CD14-positive monocyte (primary cell): Measurements from ENCODE around the gene HORMAD2. TPM values are rescaled to one million over a fixed set of nuclear protein-coding genes. Genes with fewer than 3 reads are reported as not detected.

Source experiments
- DNase-seq, 3 donors: peaks; one replicate each; pipeline ENCODE4 v3.0.0-alpha.2; 2011 to 2022
- H2AFZ ChIP-seq: 2 replicates; pipeline ENCODE4 v1.6.0; 2012; ENCODE audit warnings: mild to moderate bottlenecking, low read depth, low read length, inconsistent platforms; ENCODE audit not compliant: insufficient read depth, poor library complexity, severe bottlenecking
- H3K27ac ChIP-seq, 2 donors: 1 replicate in 1 of 2; 2 replicates in 1 of 2; pipeline ENCODE4 v1.5.1; 2012 to 2013; ENCODE audit warnings: low read length in 2 of 2, control low read depth in 1 of 2, inconsistent platforms in 1 of 2, low read depth in 1 of 2, mild to moderate bottlenecking in 1 of 2
- H3K27me3 ChIP-seq, 2 donors: one replicate each; pipeline versions ENCODE4 v1.6.0 to v1.6.1; 2011 to 2013; ENCODE audit warnings: low read length in 2 of 2; ENCODE audit not compliant: control insufficient read depth in 2 of 2, insufficient read depth in 2 of 2
- H3K36me3 ChIP-seq, 2 donors: replicated peaks in 1 of 2; 1 replicate in 1 of 2; 2 replicates in 1 of 2; pipeline versions ENCODE4 v1.5.1 to v1.6.1; 2012 to 2013; ENCODE audit warnings: low read length in 2 of 2, control low read depth in 1 of 2, inconsistent platforms in 1 of 2, mild to moderate bottlenecking in 1 of 2; ENCODE audit not compliant: insufficient read depth in 2 of 2, control insufficient read depth in 1 of 2
- H3K4me1 ChIP-seq, 2 donors: 1 replicate in 1 of 2; 2 replicates in 1 of 2; pipeline versions ENCODE4 v1.5.1 to v1.6.1; 2012 to 2013; ENCODE audit warnings: low read length in 2 of 2, control low read depth in 1 of 2, inconsistent platforms in 1 of 2, mild to moderate bottlenecking in 1 of 2, moderate library complexity in 1 of 2; ENCODE audit not compliant: insufficient read depth in 2 of 2, control insufficient read depth in 1 of 2
- H3K4me2 ChIP-seq: replicated peaks from 2 replicates; pipeline ENCODE3; 2012; ENCODE audit warnings: low read length, moderate library complexity, mild to moderate bottlenecking; ENCODE audit not compliant: poor library complexity, severe bottlenecking; ENCODE audit errors: extremely low read depth
- H3K4me3 ChIP-seq, 3 experiments: fragments of 200-600 bp in 1 of 3; sonication (generic) in 1 of 3; replicated peaks in 1 of 3; 1 replicate in 2 of 3; 2 replicates in 1 of 3; pipeline ENCODE4 v1.5.1; 2011 to 2013; ENCODE audit warnings: low read length in 3 of 3, mild to moderate bottlenecking in 3 of 3, control low read depth in 2 of 3, low read depth in 2 of 3, inconsistent platforms in 1 of 3, moderate library complexity in 1 of 3
- H3K79me2 ChIP-seq: 2 replicates; pipeline ENCODE4 v1.6.0; 2012; ENCODE audit warnings: mild to moderate bottlenecking, control low read depth, inconsistent platforms, low read length, moderate library complexity; ENCODE audit not compliant: insufficient read depth
- H3K9ac ChIP-seq: 2 replicates; pipeline ENCODE4 v1.6.0; 2017; ENCODE audit warnings: low read length, mild to moderate bottlenecking; ENCODE audit not compliant: insufficient read depth, poor library complexity, severe bottlenecking
- H3K9me3 ChIP-seq, 2 donors: replicated peaks in 1 of 2; 1 replicate in 1 of 2; 2 replicates in 1 of 2; pipeline versions ENCODE4 v1.5.1 to v1.6.1; 2012 to 2013; ENCODE audit warnings: low read length in 2 of 2, control low read depth in 1 of 2; ENCODE audit not compliant: control insufficient read depth in 1 of 2, insufficient read depth in 1 of 2
- H4K20me1 ChIP-seq: 2 replicates; pipeline ENCODE4 v1.6.0; 2012; ENCODE audit warnings: mild to moderate bottlenecking, low read length, control low read depth, moderate library complexity; ENCODE audit not compliant: insufficient read depth
- H3K27ac Mint-ChIP-seq, 7 donors: one replicate each; pipeline ENCODE4 v1.8.0; 2020; ENCODE audit warnings: mild to moderate bottlenecking in 7 of 7, mixed read lengths in 7 of 7, moderate library complexity in 6 of 7, inconsistent platforms in 2 of 7
- H3K27me3 Mint-ChIP-seq, 3 donors: one replicate each; pipeline ENCODE4 v1.8.0; 2021 to 2022; ENCODE audit warnings: low read depth in 3 of 3, mild to moderate bottlenecking in 3 of 3, mixed read lengths in 3 of 3, moderate library complexity in 3 of 3, inconsistent platforms in 1 of 3
- H3K36me3 Mint-ChIP-seq, 2 donors: one replicate each; pipeline ENCODE4 v1.8.0; 2020; ENCODE audit warnings: mixed read lengths in 2 of 2, inconsistent platforms in 1 of 2, mild to moderate bottlenecking in 1 of 2
- H3K4me1 Mint-ChIP-seq: one replicate; pipeline ENCODE4 v1.8.0; 2020; ENCODE audit warnings: mild to moderate bottlenecking, mixed read lengths
- H3K4me3 Mint-ChIP-seq, 2 donors: one replicate each; pipeline ENCODE4 v1.8.0; 2020; ENCODE audit warnings: mild to moderate bottlenecking in 2 of 2, mixed read lengths in 2 of 2, moderate library complexity in 1 of 2
- H3K9me3 Mint-ChIP-seq, 7 donors: one replicate each; pipeline ENCODE4 v1.8.0; 2020 to 2022; ENCODE audit warnings: mixed read lengths in 7 of 7, mild to moderate bottlenecking in 6 of 7, moderate library complexity in 6 of 7, inconsistent platforms in 2 of 7
- CTCF ChIP-seq: fragments of 200-600 bp; IDR thresholded peaks from one replicate; pipeline ENCODE4 v1.8.0; 2022; ENCODE audit warnings: antibody characterized with exemption, mild to moderate bottlenecking
- WGBS: methylation state at CpG from one replicate; pipeline ENCODE4 v1.1.5; 2013; ENCODE audit warnings: missing lambda C conversion rate; ENCODE audit not compliant: insufficient coverage; 5-methylcytosine and 5-hydroxymethylcytosine counted together
- intact Hi-C, 2 donors: fragments of 100-400 bp; cut with micrococcal nuclease; formaldehyde crosslinking; loops; one replicate each; pipeline versions ENCODE4 v1.15.0 to v1.15.1; 2023
- polyA plus RNA-seq, 3 donors: library from polyadenylated mRNA; depleted of rRNA in 1 of 3; unstranded in 2 of 3; stranded (reverse) in 1 of 3; fragments of 300-500 nt in 2 of 3; fragments of >200 nt in 1 of 3; fragmentation: Illumina TruSeq in 2 of 3; gene quantifications; 1 replicate in 2 of 3; 2 replicates in 1 of 3; pipeline ENCODE4 v1.2.3, GENCODE V29; 2012 to 2021

The HORMAD2 gene
- polyA plus RNA-seq, 3 donors: not detected

- Histone ChIP-seq H3K4me1 (no peaks in the 10 kb centered on the region), H3K4me2 (no peak overlapping the region), H2AFZ (no peak overlapping the region), H3K79me2 (no peaks in the 10 kb centered on the region), H3K27me3 (no peaks in the 10 kb centered on the region), H3K4me3 (no peak overlapping the region), H3K9ac (no peak overlapping the region), H3K27ac (no peak overlapping the region), H3K9me3 (no peaks in the 10 kb centered on the region), H4K20me1 (no peaks in the 10 kb centered on the region), H3K36me3 (no peaks in the 10 kb centered on the region)
- intact Hi-C loops: loop anchor here in 1 of 2 donors (5.0 kb wide), 1 partner anchor 36 kb away; no protein-coding TSS in a partner anchor
- WGBS: 100% methylated on average over 3 of the region's 3 CpGs
- no peaks in the 10 kb centered on the region for H3K9me3 Mint-ChIP-seq
- DNase-seq: no peak
- peaks cover 0 to 5% (median 3%) of the 10 kb centered on the region in 3 donors for H3K27me3 Mint-ChIP-seq
- H3K4me3 Mint-ChIP-seq: no peak overlapping the region
- no peak overlapping the region for H3K27ac Mint-ChIP-seq
- H3K36me3 Mint-ChIP-seq: no peaks in the 10 kb centered on the region
- H3K4me1 Mint-ChIP-seq: peaks cover 2% of the 10 kb centered on the region
- no peak for TF ChIP-seq CTCF
Observed at GRCh38 chr22:30176431-30176830, 96.2 kb downstream of the HORMAD2 start.

- no peak for TF ChIP-seq CTCF
- Mint-ChIP-seq H3K27me3 (peaks cover 0 to 5% (median 3%) of the 10 kb centered on the region in 3 donors), H3K27ac (peak overlapping the region in 2 of 7 donors; percentile 37 to 48), H3K9me3 (no peaks in the 10 kb centered on the region), H3K4me3 (no peak overlapping the region), H3K4me1 (peaks cover 11% of the 10 kb centered on the region), H3K36me3 (no peaks in the 10 kb centered on the region)
- Histone ChIP-seq H3K9ac (no peak overlapping the region), H3K27me3 (no peaks in the 10 kb centered on the region), H2AFZ (no peak overlapping the region), H3K4me1 (peaks cover 0 to 2% of the 10 kb centered on the region in 2 donors), H3K79me2 (no peaks in the 10 kb centered on the region), H3K4me3 (no peak overlapping the region), H3K36me3 (no peaks in the 10 kb centered on the region), H4K20me1 (no peaks in the 10 kb centered on the region), H3K27ac (no peak overlapping the region), H3K9me3 (no peaks in the 10 kb centered on the region), H3K4me2 (no peak overlapping the region)
- DNase-seq: no peak
- intact Hi-C loops: loop anchor here in 1 of 2 donors (5.0 kb wide), 1 partner anchor 34 kb away; no protein-coding TSS in a partner anchor
- no CpG with 5 or more reads among the region's 3 CpGs for WGBS
Observed at GRCh38 chr22:30178181-30179126, 98.2 kb downstream of the HORMAD2 start.
